ENCODE data around the gene WBP2.
A peak's percentile ranks its signal among the peaks of the same experiment; 100 is the strongest.
"Not testable (repeated sequence)": the region's sequence is repeated elsewhere in the genome, so short reads cannot be mapped to it uniquely, and the experiment has no call there.

WBP2 gene

DNA sequence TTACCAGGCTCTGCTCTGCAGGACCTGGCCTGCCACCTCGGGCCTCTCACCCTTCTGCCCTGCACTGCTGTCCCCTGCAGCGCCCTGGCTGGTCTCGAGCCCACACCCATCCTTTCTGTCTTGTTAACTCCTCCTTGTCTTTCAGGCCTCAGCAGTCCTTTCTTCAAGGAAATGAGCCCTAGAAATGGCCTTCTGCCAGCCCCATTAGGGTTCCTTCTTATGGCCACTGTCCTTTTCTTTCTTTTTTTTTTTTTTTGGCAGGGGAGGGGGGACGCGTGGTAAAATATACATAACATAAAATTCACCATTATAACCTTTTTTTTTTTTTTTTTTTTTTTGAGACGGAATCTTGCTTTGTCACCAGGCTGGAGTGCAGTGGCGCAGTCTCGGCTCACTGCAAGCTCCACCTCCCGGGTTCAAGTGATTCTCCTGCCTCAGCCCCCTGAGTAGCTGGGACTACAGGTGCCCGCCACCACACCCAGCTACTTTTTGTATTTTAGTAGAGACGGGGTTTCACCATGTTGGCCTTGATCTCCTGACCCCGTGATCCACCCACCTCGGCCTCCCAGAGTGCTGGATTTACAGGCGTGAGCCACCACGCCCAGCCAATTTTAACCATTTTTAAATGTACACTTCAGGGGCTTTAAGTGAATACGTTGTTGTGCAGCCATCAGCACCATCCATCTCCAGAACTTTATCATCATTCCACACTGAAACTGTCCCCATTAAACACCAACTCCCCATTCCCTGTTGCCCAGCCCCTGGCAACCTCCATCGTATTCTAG is 10.5 kb upstream of the WBP2 start:
- DNase-seq = not testable (repeated sequence)

DNA sequence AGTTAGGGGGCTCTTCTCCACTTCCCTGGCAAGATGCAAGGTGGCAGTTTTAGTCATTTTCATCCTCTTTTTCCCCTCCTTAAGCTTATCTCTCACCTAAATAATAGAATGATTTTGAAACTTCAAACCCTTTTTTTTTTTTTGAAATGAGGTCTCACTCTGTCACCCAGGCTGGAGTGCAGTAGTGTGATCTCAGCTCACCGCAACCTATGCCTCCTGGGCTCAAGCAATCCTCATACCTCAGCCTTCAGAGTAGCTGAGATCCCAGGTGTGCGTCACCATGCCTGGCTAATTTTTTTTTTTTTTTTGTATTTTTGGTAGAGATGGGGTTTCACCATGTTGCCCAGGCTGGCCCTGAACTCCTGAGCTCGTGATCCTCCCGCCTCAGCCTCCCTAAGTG is 9.8 kb upstream of the WBP2 start:
- peak; percentile 38 for DNase-seq

- peak; percentile 68 for DNase-seq
Observed at GRCh38 chr17:75864448-75864871, 9.3 kb upstream of the WBP2 start.

DNA sequence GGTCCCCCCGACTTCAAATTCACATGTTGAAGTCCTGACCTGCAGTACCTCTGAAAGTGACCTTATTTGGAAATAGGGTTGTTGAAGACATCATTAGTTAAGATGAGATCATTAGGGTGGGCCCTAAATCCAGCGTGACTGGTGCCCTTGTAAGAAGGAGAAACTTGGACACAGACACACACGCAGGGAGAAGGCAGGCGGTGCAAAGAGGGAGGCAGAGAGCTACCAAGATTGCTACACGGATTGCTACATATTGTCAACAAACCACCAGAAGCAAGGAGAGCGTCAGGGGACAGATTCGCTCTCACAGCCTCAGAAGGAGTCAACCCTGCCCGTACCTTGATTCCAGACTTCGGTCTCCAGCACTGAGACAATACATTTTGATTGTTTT is 6.8 kb upstream of the WBP2 start:
- DNase-seq = no peak

DNA sequence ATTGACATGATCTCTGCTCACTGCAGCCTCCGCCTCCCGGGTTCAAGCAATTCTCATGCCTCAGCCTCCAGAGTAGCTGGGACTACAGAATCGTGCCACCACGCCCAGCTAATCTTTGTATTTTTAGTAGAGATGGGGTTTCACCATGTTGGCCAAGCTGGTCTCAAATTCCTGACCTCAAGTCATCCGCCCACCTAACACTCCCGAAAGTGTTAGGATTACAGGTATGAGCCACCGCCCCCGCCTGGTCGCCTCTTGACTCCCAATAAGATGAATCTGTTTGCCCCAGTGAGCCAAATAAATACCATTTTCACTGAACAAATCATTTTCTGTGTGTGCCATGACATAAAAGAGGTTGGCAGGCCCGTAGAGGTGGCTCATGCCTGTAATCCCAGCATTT is 4.2 kb upstream of the WBP2 start:
- not testable (repeated sequence) for DNase-seq

- DNase-seq = no peak
Observed at GRCh38 chr17:75856062-75856756, 1.1 kb upstream of the WBP2 start.

GRCh38 chr17:75854881-75855309 is 240 bp downstream of the WBP2 start:
- DNase-seq = no peak

DNA sequence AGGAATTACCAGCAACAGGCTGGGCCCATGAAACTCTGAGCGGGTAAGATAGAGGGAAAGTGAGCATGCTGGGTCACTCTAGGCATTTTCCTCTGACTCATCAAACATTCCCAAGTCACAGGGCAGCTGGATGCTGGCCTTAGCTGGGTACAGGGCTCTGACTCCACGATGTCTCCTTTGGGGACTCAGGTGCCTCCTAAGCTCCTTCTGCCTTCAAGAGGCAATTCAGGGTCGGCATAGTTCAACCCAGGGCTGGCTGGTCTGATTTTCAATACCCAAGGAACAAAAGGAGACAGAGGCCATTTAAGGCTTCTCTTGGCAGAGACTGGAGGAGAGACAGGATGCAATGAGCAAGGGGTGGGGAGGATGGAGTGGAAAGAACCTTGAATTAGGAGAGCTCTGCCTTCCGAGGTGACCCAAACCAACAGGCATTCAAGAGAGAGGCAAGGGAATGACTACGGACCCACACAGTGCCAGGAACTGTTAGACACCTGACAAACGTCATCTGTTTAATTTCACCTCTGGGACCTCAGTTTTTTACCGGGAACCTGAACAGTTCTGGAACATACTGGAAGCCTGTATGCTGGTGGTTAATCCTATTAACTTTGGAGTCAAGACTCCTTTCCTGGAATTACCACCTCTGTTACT is 910 bp downstream of the WBP2 start:
- DNase-seq = no peak

DNA sequence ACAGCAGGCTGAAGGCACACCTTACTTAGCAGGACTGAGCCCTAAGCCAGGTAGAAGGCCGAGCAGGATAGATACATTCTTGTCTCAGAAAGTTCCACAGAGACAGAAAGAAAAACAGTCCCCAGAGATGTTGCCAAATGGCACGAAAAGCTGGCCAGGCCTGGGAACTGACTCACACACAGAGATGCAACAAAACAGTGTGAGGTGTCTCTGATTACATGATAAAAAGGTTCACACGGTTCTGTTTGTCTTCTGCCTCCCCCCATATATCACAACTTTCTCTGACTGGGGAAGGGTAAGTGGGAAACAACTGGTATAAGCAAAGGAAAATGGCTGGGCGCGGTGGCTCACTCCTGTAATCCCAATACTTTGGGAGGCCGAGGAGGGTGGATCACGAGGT is 1.7 kb downstream of the WBP2 start:
- DNase-seq = no peak

- DNase-seq = not testable (repeated sequence)
Observed at GRCh38 chr17:75851693-75851991, 3.5 kb downstream of the WBP2 start.

- DNase-seq = no peak
Observed at GRCh38 chr17:75850928-75851692, 4.0 kb downstream of the WBP2 start.

DNA sequence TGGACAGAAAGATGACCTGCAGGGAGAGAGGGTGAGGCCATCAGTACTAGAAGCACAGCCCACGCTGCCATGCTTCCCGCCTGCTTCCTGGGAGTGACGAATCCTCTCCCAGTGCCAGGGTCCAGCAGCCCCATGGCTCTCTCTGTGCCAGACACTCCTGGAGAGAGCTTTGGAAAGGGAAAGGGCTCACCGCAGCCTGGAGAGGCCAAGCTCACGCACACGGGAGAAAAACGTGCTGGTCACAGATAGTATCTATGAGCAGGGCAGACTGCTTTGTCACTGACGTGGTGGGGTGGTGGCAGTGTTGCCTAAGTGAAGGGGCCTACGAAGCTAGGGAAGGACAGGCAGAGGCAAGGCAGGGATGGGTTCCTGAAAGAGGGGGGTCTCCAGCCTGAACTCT is 5.4 kb downstream of the WBP2 start:
- no peak for DNase-seq

GRCh38 chr17:75849279-75849646 is 5.9 kb downstream of the WBP2 start:
- DNase-seq = no peak

- DNase-seq = peak; percentile 82
Observed at GRCh38 chr17:75848523-75849278, 6.4 kb downstream of the WBP2 start.

GRCh38 chr17:75847614-75848522 is 7.3 kb downstream of the WBP2 start:
- DNase-seq = no peak

DNA sequence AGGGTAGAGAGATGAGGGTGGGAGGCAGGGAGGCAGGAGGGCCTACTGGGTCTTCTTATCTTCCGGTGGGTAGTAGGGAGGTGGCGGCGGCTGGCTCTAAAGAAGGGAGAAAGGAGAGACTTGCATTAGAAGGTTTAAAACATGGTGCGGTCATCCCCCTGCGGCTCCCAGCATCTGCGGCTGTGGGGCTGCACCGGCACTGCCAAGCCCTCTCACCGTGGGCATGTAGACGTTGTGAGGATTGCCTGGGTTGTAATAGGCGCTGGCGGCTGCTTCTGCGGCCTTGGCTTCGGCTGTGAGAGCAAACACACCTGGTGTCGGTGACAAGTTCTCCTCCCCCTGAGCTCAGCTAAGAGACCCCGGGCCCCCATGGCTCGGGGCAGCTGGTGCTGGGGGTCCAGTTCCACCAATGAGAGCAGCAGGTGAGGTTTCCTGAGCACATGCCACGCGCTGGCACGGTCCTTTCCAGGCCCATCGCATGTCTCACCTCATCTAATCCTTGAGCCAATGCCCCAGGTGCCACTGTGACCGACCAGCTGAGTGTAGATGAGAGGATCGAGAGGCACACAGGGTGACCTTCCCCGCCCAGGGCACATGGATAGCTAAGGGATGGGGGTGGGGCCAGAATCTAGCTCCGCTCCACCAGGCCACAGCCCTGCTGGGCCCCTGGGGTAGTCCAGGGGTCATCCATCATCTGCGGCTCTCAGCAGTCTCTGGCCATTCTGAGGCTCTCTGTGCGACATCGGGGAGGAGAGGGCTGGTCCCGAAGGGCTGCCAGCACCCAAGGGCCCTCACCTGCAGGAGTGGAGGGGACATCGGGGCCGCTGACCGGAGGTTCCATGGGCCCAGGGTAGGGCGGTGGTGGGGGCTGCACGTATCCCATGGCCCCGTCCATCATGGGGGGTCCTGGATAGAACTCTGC is 8.2 kb downstream of the WBP2 start:
- no peak for DNase-seq

DNA sequence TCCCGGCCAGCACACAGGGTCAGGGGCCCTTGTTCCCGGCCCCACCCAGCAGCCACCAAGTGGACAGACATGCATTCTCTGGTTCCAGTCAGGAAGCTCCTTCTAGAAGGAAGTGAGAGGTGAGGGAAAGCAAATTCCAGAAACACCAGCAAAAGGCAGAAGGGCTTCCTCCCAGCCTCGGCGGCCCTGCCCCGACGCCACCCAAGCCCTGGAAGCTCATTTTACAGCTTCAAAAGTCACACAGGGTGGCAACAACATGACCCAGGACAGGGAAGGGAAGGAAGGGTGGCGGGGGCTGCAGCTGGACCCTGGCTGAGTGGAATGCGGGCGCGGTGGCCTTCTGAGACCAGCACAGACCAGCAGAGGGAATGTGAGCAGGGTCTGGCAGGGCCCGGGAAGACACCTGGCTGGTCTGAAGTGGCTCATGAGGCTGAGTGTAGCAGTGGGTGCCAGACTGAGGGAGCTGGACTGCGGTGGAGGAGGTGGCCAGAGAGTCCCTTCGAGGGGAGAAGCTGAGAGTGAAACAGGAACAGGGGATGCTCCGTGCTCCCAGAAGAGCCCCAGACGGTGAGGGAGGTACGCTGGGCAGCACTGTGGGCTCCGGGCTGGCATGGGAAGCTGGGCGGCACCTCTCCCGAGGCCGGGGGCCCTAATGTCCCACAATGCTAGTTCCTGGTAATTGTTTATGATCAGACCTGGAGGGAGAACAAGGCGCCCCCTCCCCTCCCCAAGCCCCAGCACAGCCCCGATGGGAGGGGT is 9.0 kb downstream of the WBP2 start:
- DNase-seq = no peak

DNA sequence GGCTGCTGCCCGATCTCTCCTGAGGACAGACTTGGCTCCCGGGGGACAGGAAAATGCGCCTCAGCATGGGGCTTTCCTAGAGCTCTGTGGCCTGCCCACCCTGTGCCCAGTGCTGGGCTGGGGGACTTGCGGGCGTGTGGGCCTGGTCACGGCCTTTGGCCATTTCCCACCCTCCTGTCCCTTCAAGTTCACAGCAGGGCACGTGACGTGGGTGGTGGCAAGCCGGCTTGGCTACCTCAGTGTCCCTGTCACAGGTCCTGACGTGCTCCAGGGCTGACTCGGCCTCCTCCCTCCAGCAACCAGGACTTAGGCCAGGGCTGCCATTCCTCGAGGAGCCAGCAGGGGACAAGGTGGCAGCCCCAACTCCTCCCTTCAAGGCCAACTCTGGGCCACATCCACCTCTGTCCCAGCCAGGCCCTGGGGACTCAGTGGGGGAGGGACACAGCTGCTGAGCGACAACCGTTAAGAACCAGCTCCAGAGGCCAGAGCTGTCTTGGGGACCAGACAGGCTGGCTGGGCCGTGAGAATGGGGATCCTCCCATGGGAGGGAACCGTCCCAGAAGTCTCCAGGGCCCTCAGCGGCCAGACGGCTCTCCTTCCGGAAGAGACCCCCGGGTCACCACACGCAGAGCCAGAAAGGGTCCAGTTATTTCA is 9.9 kb downstream of the WBP2 start:
- DNase-seq = peak; percentile 68

GRCh38 chr17:75844530-75845057 is 10.5 kb downstream of the WBP2 start:
- DNase-seq = peak; percentile 45

Measured in CD4-positive, alpha-beta T cell treated with Interleukin-21 for 1 hour (primary cell).